OCI-LY1 (cell line): Measurements from ENCODE around the gene ZNF648.

Experiments
- EZH2 ChIP-seq: fragments of 200-600 bp; sonication (generic), shearing (Covaris generic); IDR thresholded peaks from 2 replicates; pipeline ENCODE4 v1.8.0; 2017; ENCODE audit warnings: borderline replicate concordance, mixed run types, mild to moderate bottlenecking, antibody characterized with exemption, low read length, moderate library complexity, mixed read lengths
- TF ChIP-seq, protein P1 (sequence below): fragments of 200-600 bp; sonication (generic), shearing (Covaris generic); IDR thresholded peaks from 2 replicates; pipeline ENCODE4 v1.5.1; 2017; ENCODE audit warnings: mild to moderate bottlenecking, antibody characterized with exemption, low read length, moderate library complexity, mixed read lengths

GRCh38 chr1:182062223-182062622 is 711 bp upstream of the ZNF648 start:
- TF ChIP-seq, protein P1, sequence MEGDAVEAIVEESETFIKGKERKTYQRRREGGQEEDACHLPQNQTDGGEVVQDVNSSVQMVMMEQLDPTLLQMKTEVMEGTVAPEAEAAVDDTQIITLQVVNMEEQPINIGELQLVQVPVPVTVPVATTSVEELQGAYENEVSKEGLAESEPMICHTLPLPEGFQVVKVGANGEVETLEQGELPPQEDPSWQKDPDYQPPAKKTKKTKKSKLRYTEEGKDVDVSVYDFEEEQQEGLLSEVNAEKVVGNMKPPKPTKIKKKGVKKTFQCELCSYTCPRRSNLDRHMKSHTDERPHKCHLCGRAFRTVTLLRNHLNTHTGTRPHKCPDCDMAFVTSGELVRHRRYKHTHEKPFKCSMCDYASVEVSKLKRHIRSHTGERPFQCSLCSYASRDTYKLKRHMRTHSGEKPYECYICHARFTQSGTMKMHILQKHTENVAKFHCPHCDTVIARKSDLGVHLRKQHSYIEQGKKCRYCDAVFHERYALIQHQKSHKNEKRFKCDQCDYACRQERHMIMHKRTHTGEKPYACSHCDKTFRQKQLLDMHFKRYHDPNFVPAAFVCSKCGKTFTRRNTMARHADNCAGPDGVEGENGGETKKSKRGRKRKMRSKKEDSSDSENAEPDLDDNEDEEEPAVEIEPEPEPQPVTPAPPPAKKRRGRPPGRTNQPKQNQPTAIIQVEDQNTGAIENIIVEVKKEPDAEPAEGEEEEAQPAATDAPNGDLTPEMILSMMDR, result no peak
- TF ChIP-seq EZH2, result no peak
